WTC11 (cell line): Measurements from ENCODE around the gene ADAM12. TPM values are rescaled to one million over a fixed set of nuclear protein-coding genes. Genes with fewer than 3 reads are reported as not detected.

ENCODE experiments used
- ATAC-seq: fragments of 200-7000 bp; cut with Tn5 transposase; 2 replicates; pipeline ENCODE4 v1.10.0; 2021; ENCODE audit warnings: mild to moderate bottlenecking, moderate library complexity
- CTCF ChIA-PET: fragments of 300-600 bp; sonication (Branson Sonifier 250); formaldehyde crosslinking; loops from one replicate; lab custom pipeline; 2021; ENCODE audit warnings: antibody characterized with exemption; lab: Charles Lee
- POLR2A ChIA-PET: fragments of 350-600 bp; sonication (Branson Sonifier 250); formaldehyde crosslinking; loops from one replicate; lab custom pipeline; 2021; ENCODE audit warnings: antibody characterized with exemption; lab: Charles Lee
- DNase-seq: peaks from one replicate; pipeline ENCODE4 v3.0.0; 2021; ENCODE audit warnings: low spot score
- H3K27ac Mint-ChIP-seq: 2 replicates; pipeline ENCODE4 v1.8.0; 2021; ENCODE audit warnings: mixed read lengths
- H3K27me3 Mint-ChIP-seq: 2 replicates; pipeline ENCODE4 v1.8.0; 2021; ENCODE audit warnings: low read depth, mild to moderate bottlenecking, moderate library complexity, mixed read lengths
- H3K36me3 Mint-ChIP-seq: 2 replicates; pipeline ENCODE4 v1.8.0; 2021; ENCODE audit warnings: mixed read lengths
- H3K4me1 Mint-ChIP-seq: 2 replicates; pipeline ENCODE4 v1.8.0; 2022; ENCODE audit warnings: mixed read lengths
- H3K4me3 Mint-ChIP-seq: 2 replicates; pipeline ENCODE4 v1.8.0; 2021; ENCODE audit warnings: mild to moderate bottlenecking, moderate library complexity, mixed read lengths
- H3K9me3 Mint-ChIP-seq: 2 replicates; pipeline ENCODE4 v1.8.0; 2021; ENCODE audit warnings: mixed read lengths
- ATF1 ChIP-seq: sonication (generic); formaldehyde crosslinking; IDR thresholded peaks from 2 replicates; pipeline ENCODE4 v1.8.1; 2023; ENCODE audit warnings: mild to moderate bottlenecking, moderate library complexity, missing genetic modification reagents
- OVOL2 ChIP-seq: fragments of 250-450 bp; sonication (Bioruptor Pico); IDR thresholded peaks from 2 replicates; pipeline ENCODE4 v1.9.0; 2021; ENCODE audit warnings: mild to moderate bottlenecking, borderline replicate concordance
- total RNA-seq: library from RNA; stranded (reverse); gene quantifications from 3 replicates; pipeline ENCODE4 v1.2.3, GENCODE V29; 2021
- TF ChIP-seq, protein P1 (sequence below): fragments of 250-450 bp; sonication (Bioruptor Pico); conservative IDR thresholded peaks from 2 replicates; pipeline ENCODE4 v1.9.0; 2021; ENCODE audit warnings: mild to moderate bottlenecking
- TF ChIP-seq, protein P2 (sequence below): sonication (generic); formaldehyde crosslinking; IDR thresholded peaks from 2 replicates; pipeline ENCODE4 v1.8.0; 2023; ENCODE audit warnings: missing genetic modification reagents, mild to moderate bottlenecking, borderline replicate concordance
- TF ChIP-seq, protein P3 (sequence below): sonication (generic); formaldehyde crosslinking; IDR thresholded peaks from 2 replicates; pipeline ENCODE4 v1.8.1; 2023; ENCODE audit warnings: mild to moderate bottlenecking, missing genetic modification reagents, moderate library complexity
- TF ChIP-seq, protein P4 (sequence below): sonication (generic); formaldehyde crosslinking; IDR thresholded peaks from 2 replicates; pipeline ENCODE4 v1.8.1; 2022; ENCODE audit warnings: missing genetic modification reagents, borderline replicate concordance
- TF ChIP-seq, protein P5 (sequence below): sonication (generic); formaldehyde crosslinking; IDR thresholded peaks from 2 replicates; pipeline ENCODE4 v1.8.1; 2022; ENCODE audit warnings: mild to moderate bottlenecking, moderate library complexity, missing genetic modification reagents
- TF ChIP-seq, protein P6 (sequence below): fragments of 250-450 bp; sonication (Bioruptor Pico); IDR thresholded peaks from 2 replicates; pipeline ENCODE4 v1.9.0; 2021; ENCODE audit warnings: mild to moderate bottlenecking, borderline replicate concordance
- TF ChIP-seq, protein P7 (sequence below): sonication (generic); formaldehyde crosslinking; IDR thresholded peaks from 2 replicates; pipeline ENCODE4 v1.8.0; 2023; ENCODE audit warnings: mild to moderate bottlenecking, missing genetic modification reagents
- TF ChIP-seq, protein P8 (sequence below): fragments of 250-450 bp; sonication (Bioruptor Pico); IDR thresholded peaks from 2 replicates; pipeline ENCODE4 v1.9.0; 2021; ENCODE audit warnings: mild to moderate bottlenecking
- TF ChIP-seq, protein P9 (sequence below): fragments of 250-450 bp; sonication (Bioruptor Pico); IDR thresholded peaks from 2 replicates; pipeline ENCODE4 v2.1.2; 2022; ENCODE audit warnings: mild to moderate bottlenecking, moderate library complexity
- TF ChIP-seq, protein P10 (sequence below): sonication (generic); formaldehyde crosslinking; IDR thresholded peaks from 2 replicates; pipeline ENCODE4 v1.8.0; 2022; ENCODE audit warnings: mild to moderate bottlenecking, missing genetic modification reagents

ADAM12 gene
- total RNA-seq, 1 experiment from 2014 or later, result 0.22 TPM

DNA sequence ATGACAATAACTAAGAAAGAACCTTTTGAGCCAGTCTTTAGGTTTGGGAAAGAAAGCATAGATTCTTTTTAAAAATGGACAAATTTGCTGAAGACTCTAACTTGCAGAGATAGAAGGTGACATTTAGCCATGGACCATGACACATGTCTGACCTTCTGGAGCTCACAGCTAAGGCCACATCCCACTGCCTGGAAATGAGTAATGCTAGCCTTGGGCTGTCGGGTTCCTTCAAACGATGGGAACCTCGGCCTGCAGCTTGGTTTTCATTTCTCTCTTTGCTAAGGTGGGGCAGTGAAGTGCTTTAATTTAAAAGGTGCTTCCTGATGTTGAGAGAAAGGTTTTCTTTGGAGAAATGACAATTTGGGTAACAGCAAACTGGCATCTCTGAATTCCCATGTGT is 268.7 kb downstream of the ADAM12 start (continued):
- TF ChIP-seq, protein P1, sequence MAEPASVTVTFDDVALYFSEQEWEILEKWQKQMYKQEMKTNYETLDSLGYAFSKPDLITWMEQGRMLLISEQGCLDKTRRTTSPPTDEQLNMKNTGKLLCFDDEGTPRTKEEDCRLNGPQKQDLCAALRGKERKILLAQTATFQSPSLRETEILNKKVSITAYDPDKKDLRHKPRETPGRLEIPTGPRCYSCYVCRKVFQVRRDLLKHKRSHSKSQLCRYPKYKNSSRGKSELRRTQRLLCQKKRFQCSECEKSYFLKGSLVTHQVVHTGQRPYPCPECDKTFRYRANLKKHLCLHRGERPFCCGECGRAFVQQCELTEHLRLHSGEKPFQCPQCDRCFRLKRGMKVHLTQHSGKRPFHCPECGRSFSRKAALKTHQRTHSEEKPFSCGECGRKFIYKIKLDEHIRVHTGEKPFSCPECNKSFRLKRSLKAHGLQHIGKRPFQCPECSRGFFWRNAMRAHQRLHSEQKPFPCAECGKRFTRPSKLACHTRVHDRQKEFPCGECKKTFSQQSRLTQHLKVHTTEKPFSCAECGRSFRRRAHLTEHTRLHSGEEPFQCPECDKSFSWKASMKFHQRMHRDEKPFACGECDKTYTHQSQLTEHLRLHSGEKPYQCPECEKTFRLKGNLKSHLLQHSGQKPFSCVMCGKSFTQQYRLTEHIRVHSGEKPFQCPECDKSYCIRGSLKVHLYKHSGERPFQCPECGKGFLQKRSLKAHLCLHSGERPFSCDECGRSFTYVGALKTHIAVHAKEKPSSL, result no peak
- TF ChIP-seq, protein P2, sequence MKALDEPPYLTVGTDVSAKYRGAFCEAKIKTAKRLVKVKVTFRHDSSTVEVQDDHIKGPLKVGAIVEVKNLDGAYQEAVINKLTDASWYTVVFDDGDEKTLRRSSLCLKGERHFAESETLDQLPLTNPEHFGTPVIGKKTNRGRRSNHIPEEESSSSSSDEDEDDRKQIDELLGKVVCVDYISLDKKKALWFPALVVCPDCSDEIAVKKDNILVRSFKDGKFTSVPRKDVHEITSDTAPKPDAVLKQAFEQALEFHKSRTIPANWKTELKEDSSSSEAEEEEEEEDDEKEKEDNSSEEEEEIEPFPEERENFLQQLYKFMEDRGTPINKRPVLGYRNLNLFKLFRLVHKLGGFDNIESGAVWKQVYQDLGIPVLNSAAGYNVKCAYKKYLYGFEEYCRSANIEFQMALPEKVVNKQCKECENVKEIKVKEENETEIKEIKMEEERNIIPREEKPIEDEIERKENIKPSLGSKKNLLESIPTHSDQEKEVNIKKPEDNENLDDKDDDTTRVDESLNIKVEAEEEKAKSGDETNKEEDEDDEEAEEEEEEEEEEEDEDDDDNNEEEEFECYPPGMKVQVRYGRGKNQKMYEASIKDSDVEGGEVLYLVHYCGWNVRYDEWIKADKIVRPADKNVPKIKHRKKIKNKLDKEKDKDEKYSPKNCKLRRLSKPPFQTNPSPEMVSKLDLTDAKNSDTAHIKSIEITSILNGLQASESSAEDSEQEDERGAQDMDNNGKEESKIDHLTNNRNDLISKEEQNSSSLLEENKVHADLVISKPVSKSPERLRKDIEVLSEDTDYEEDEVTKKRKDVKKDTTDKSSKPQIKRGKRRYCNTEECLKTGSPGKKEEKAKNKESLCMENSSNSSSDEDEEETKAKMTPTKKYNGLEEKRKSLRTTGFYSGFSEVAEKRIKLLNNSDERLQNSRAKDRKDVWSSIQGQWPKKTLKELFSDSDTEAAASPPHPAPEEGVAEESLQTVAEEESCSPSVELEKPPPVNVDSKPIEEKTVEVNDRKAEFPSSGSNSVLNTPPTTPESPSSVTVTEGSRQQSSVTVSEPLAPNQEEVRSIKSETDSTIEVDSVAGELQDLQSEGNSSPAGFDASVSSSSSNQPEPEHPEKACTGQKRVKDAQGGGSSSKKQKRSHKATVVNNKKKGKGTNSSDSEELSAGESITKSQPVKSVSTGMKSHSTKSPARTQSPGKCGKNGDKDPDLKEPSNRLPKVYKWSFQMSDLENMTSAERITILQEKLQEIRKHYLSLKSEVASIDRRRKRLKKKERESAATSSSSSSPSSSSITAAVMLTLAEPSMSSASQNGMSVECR, result no peak
- TF ChIP-seq, protein P3, sequence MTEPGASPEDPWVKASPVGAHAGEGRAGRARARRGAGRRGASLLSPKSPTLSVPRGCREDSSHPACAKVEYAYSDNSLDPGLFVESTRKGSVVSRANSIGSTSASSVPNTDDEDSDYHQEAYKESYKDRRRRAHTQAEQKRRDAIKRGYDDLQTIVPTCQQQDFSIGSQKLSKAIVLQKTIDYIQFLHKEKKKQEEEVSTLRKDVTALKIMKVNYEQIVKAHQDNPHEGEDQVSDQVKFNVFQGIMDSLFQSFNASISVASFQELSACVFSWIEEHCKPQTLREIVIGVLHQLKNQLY, result no peak
- TF ChIP-seq, protein P4, sequence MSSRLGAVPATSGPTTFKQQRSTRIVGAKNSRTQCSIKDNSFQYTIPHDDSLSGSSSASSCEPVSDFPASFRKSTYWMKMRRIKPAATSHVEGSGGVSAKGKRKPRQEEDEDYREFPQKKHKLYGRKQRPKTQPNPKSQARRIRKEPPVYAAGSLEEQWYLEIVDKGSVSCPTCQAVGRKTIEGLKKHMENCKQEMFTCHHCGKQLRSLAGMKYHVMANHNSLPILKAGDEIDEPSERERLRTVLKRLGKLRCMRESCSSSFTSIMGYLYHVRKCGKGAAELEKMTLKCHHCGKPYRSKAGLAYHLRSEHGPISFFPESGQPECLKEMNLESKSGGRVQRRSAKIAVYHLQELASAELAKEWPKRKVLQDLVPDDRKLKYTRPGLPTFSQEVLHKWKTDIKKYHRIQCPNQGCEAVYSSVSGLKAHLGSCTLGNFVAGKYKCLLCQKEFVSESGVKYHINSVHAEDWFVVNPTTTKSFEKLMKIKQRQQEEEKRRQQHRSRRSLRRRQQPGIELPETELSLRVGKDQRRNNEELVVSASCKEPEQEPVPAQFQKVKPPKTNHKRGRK (CRISPR knock-in tag), result no peak
- TF ChIP-seq, protein P5, sequence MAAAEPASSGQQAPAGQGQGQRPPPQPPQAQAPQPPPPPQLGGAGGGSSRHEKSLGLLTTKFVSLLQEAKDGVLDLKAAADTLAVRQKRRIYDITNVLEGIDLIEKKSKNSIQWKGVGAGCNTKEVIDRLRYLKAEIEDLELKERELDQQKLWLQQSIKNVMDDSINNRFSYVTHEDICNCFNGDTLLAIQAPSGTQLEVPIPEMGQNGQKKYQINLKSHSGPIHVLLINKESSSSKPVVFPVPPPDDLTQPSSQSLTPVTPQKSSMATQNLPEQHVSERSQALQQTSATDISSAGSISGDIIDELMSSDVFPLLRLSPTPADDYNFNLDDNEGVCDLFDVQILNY, result no peak

DNA sequence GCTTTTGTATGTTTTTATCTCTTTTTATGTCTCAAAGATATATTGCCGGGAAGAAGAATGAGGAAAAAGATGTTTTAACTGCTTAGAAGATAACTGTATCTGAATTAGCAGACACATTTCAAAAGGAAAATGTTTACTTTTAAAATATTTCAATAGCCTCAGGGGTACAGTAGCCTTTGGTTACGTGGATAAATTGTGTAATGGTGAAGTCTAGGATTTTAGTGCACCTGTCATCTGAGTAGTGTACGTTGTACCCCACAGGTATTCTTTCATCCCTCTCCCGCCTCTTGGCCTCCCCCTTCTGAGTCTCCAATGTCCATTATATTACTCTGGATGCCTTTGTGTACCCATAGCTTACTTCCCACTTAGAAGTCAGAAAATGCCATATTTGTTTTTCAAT is 269.8 kb downstream of the ADAM12 start:
- peaks cover 7% of the 10 kb centered on the region; the same call in 1 of the 2 replicates for H3K36me3 Mint-ChIP-seq
- CTCF ChIA-PET, result no interaction called here
- TF ChIP-seq, protein P6, sequence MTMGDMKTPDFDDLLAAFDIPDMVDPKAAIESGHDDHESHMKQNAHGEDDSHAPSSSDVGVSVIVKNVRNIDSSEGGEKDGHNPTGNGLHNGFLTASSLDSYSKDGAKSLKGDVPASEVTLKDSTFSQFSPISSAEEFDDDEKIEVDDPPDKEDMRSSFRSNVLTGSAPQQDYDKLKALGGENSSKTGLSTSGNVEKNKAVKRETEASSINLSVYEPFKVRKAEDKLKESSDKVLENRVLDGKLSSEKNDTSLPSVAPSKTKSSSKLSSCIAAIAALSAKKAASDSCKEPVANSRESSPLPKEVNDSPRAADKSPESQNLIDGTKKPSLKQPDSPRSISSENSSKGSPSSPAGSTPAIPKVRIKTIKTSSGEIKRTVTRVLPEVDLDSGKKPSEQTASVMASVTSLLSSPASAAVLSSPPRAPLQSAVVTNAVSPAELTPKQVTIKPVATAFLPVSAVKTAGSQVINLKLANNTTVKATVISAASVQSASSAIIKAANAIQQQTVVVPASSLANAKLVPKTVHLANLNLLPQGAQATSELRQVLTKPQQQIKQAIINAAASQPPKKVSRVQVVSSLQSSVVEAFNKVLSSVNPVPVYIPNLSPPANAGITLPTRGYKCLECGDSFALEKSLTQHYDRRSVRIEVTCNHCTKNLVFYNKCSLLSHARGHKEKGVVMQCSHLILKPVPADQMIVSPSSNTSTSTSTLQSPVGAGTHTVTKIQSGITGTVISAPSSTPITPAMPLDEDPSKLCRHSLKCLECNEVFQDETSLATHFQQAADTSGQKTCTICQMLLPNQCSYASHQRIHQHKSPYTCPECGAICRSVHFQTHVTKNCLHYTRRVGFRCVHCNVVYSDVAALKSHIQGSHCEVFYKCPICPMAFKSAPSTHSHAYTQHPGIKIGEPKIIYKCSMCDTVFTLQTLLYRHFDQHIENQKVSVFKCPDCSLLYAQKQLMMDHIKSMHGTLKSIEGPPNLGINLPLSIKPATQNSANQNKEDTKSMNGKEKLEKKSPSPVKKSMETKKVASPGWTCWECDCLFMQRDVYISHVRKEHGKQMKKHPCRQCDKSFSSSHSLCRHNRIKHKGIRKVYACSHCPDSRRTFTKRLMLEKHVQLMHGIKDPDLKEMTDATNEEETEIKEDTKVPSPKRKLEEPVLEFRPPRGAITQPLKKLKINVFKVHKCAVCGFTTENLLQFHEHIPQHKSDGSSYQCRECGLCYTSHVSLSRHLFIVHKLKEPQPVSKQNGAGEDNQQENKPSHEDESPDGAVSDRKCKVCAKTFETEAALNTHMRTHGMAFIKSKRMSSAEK, result no peak
- TF ChIP-seq, protein P7, sequence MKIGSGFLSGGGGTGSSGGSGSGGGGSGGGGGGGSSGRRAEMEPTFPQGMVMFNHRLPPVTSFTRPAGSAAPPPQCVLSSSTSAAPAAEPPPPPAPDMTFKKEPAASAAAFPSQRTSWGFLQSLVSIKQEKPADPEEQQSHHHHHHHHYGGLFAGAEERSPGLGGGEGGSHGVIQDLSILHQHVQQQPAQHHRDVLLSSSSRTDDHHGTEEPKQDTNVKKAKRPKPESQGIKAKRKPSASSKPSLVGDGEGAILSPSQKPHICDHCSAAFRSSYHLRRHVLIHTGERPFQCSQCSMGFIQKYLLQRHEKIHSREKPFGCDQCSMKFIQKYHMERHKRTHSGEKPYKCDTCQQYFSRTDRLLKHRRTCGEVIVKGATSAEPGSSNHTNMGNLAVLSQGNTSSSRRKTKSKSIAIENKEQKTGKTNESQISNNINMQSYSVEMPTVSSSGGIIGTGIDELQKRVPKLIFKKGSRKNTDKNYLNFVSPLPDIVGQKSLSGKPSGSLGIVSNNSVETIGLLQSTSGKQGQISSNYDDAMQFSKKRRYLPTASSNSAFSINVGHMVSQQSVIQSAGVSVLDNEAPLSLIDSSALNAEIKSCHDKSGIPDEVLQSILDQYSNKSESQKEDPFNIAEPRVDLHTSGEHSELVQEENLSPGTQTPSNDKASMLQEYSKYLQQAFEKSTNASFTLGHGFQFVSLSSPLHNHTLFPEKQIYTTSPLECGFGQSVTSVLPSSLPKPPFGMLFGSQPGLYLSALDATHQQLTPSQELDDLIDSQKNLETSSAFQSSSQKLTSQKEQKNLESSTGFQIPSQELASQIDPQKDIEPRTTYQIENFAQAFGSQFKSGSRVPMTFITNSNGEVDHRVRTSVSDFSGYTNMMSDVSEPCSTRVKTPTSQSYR (CRISPR knock-in tag), result no peak
- TF ChIP-seq, protein P8, sequence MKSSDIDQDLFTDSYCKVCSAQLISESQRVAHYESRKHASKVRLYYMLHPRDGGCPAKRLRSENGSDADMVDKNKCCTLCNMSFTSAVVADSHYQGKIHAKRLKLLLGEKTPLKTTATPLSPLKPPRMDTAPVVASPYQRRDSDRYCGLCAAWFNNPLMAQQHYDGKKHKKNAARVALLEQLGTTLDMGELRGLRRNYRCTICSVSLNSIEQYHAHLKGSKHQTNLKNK (CRISPR knock-in tag), result no peak
- TF ChIP-seq, protein P9, sequence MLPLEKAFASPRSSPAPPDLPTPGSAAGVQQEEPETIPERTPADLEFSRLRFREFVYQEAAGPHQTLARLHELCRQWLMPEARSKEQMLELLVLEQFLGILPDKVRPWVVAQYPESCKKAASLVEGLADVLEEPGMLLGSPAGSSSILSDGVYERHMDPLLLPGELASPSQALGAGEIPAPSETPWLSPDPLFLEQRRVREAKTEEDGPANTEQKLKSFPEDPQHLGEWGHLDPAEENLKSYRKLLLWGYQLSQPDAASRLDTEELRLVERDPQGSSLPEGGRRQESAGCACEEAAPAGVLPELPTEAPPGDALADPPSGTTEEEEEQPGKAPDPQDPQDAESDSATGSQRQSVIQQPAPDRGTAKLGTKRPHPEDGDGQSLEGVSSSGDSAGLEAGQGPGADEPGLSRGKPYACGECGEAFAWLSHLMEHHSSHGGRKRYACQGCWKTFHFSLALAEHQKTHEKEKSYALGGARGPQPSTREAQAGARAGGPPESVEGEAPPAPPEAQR (CRISPR knock-in tag), result no peak
- TF ChIP-seq ATF1, result no peak
- no peak for TF ChIP-seq OVOL2 (CRISPR knock-in tag)
- TF ChIP-seq, protein P10, sequence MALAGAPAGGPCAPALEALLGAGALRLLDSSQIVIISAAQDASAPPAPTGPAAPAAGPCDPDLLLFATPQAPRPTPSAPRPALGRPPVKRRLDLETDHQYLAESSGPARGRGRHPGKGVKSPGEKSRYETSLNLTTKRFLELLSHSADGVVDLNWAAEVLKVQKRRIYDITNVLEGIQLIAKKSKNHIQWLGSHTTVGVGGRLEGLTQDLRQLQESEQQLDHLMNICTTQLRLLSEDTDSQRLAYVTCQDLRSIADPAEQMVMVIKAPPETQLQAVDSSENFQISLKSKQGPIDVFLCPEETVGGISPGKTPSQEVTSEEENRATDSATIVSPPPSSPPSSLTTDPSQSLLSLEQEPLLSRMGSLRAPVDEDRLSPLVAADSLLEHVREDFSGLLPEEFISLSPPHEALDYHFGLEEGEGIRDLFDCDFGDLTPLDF (CRISPR knock-in tag), result no peak

More for the DNA sequence above, 269.8 kb downstream of the ADAM12 start:
- POLR2A ChIA-PET, result no interaction called here
- ATAC-seq (no peak), DNase-seq (no peak)
- H3K27me3 Mint-ChIP-seq, result peaks cover 19% of the 10 kb centered on the region
- peaks cover 34% of the 10 kb centered on the region for H3K4me1 Mint-ChIP-seq
- peaks cover 23% of the 10 kb centered on the region for H3K9me3 Mint-ChIP-seq
- no peak overlapping the region for H3K27ac Mint-ChIP-seq
- no peak overlapping the region for H3K4me3 Mint-ChIP-seq
